Measurements from ENCODE around the gene ACTG1. TPM values are rescaled to one million over a fixed set of nuclear protein-coding genes. Genes with fewer than 3 reads are reported as not detected.

ACTG1 gene
- polyA plus RNA-seq, 1 of the 3 experiments (the other 2 are of a cell fraction), result 7,871 TPM

DNA sequence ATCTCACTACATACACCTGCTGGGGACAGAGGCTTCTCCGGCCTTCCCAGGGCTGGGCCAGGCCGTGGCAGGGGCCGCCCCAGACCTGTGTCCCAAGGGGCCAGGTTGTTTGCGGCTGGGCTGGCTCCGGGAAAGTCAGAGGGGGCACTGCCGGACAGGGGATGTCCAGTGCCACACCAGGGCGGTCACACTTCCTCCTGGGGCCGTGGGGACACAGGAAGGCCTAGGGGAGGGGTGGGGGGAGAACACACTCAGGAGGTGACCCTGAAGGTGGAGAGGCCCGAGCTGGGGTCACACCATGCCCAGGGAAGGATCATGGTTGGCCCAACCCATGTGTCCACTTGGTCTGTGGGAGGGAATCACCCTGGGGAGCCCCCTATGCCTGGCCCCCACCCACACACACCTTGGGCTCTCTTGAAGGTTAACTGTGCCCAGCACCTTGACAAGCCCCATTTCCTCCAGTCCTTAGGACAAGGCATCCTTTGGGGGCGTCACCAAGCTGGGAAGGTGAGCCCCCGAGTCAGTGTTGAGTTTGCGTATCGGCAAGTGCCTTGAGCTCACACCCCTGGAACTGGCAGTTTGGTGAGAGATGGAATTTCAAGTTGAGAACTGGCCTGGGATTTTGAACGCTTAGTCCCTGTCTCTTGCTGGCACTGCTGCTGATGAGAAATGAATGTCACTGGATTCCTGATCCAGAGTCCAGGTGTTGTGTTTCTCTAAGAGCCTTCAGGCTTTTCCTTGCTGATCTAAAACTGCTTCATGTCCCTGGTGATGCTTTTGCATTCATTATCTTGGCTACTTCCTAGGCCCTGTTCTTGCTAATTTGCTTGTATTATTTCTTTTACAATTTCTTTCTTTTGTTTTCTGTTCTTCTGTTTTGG is 7.7 kb upstream of the ACTG1 start:
- Histone ChIP-seq H3K36me3 (replicated peaks in 1 of 2; ENCODE audit: control insufficient read depth in 1 of 2, insufficient read depth in 2 of 2, low read length in 1 of 2) (peaks cover 3% of the 10 kb centered on the region in 2 experiments), H3K4me2 (no peak overlapping the region), H3F3A (replicated peaks; ENCODE audit: insufficient read depth) (peaks cover 34% of the 10 kb centered on the region), H2AFZ (ENCODE audit: low read depth) (no peak overlapping the region), H3K27ac (ENCODE audit: low read depth in 2 of 2, low read length in 1 of 2) (no peak overlapping the region), H3K9me3 (no peaks in the 10 kb centered on the region), H3K4me3 (ENCODE audit: low read depth in 2 of 2, low read length in 1 of 2) (no peak overlapping the region), H3K4me1 (ENCODE audit: control insufficient read depth in 1 of 2, insufficient read depth in 2 of 2, low read depth in 1 of 2, low read length in 1 of 2) (peaks cover 17 to 35% of the 10 kb centered on the region in 2 experiments; a peak in 3 of 4 replicates), H3K27me3 (ENCODE audit: insufficient read depth) (no peaks in the 10 kb centered on the region), H3K79me2 (ENCODE audit: insufficient read depth) (peaks cover 60% of the 10 kb centered on the region), H3K9ac (no peak overlapping the region), H3K9me2 (no peaks in the 10 kb centered on the region), H4K20me1 (ENCODE audit: insufficient read depth) (peaks cover 45% of the 10 kb centered on the region)
- ChIA-PET CTCF (interaction anchor here (1.7 kb wide), 1 partner anchor 36 kb away, joined by 8 read pairs; no protein-coding TSS in a partner anchor), POLR2A (no interaction called here)
- 94% methylated on average over 9 of the region's 14 CpGs for WGBS (ENCODE audit: low lambda C conversion rate)
- TF ChIP-seq EP300 (IDR thresholded peaks at IDR 0.05; ENCODE audit: borderline replicate concordance in 1 of 2, low read depth in 1 of 2, low read length in 1 of 2) (no peak), FOXM1 (IDR thresholded peaks at IDR 0.05; ENCODE audit: low read depth) (no peak), FOXJ3 (CRISPR knock-in tag; IDR thresholded peaks at IDR 0.05) (no peak)
- DNase-seq, result no peak

DNA sequence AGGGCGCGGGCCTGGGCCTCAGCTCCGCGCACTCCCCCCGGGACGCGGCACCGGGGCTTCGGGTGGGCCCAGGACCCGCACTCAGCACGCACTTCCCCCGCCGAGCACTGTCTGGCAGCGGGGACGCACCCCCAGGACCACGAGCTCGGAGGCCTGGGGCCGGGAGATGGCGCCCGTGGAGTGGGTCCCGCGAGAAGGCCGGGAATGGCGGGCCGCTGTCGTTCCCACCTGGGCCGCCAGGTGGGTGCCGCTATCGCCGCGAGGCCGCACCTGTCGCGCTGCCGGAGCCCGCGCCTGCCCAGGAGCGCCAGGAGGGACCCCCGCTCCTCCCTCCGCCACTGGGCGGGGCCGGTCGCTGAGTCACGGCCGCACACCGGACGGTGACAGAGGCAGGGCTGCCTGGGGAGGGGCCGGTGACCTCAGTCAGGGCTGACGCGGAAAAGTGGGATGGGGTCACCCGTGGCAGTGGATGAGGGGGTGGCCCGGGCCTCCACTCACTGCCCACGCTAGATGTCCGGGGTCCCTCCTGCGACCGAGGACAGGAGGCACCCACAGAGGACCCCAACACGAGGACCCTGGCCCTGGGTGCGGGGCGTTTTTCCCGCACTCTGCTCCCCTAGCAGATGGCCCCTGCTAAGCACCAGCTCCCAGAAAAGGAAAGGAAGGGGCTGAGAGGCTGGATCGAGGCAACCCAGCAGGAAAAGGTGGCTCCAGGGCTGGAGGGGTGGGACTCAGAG is 6.9 kb upstream of the ACTG1 start:
- Histone ChIP-seq H3K4me1 (ENCODE audit: control insufficient read depth in 1 of 2, insufficient read depth in 2 of 2, low read depth in 1 of 2, low read length in 1 of 2) (peaks cover 17 to 36% of the 10 kb centered on the region in 2 experiments; a peak in 3 of 4 replicates), H3K4me3 (ENCODE audit: low read depth in 2 of 2, low read length in 1 of 2) (no peak overlapping the region), H3K79me2 (ENCODE audit: insufficient read depth) (peaks cover 63% of the 10 kb centered on the region), H2AFZ (ENCODE audit: low read depth) (no peak overlapping the region), H3K9ac (no peak overlapping the region), H3K4me2 (no peak overlapping the region), H3K27me3 (ENCODE audit: insufficient read depth) (no peaks in the 10 kb centered on the region), H3K36me3 (replicated peaks in 1 of 2; ENCODE audit: control insufficient read depth in 1 of 2, insufficient read depth in 2 of 2, low read length in 1 of 2) (peaks cover 3% of the 10 kb centered on the region in 2 experiments), H3K9me2 (no peaks in the 10 kb centered on the region), H3K27ac (ENCODE audit: low read depth in 2 of 2, low read length in 1 of 2) (no peak overlapping the region), H3K9me3 (no peaks in the 10 kb centered on the region), H4K20me1 (ENCODE audit: insufficient read depth) (peaks cover 45% of the 10 kb centered on the region), H3F3A (replicated peaks; ENCODE audit: insufficient read depth) (peaks cover 33% of the 10 kb centered on the region)
- 88% methylated on average over 30 of the region's 61 CpGs for WGBS (ENCODE audit: low lambda C conversion rate)
- TF ChIP-seq USF1 (IDR thresholded peaks at IDR 0.05; ENCODE audit: borderline replicate concordance, low read depth), result no peak
- TF ChIP-seq, protein P1, sequence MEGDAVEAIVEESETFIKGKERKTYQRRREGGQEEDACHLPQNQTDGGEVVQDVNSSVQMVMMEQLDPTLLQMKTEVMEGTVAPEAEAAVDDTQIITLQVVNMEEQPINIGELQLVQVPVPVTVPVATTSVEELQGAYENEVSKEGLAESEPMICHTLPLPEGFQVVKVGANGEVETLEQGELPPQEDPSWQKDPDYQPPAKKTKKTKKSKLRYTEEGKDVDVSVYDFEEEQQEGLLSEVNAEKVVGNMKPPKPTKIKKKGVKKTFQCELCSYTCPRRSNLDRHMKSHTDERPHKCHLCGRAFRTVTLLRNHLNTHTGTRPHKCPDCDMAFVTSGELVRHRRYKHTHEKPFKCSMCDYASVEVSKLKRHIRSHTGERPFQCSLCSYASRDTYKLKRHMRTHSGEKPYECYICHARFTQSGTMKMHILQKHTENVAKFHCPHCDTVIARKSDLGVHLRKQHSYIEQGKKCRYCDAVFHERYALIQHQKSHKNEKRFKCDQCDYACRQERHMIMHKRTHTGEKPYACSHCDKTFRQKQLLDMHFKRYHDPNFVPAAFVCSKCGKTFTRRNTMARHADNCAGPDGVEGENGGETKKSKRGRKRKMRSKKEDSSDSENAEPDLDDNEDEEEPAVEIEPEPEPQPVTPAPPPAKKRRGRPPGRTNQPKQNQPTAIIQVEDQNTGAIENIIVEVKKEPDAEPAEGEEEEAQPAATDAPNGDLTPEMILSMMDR (IDR thresholded peaks at IDR 0.05), result no peak
- TF ChIP-seq FOXM1 (IDR thresholded peaks at IDR 0.05; ENCODE audit: low read depth), result no peak
- TF ChIP-seq TCF12 (IDR thresholded peaks at IDR 0.05), result no peak
- no peak for TF ChIP-seq GABPA (IDR thresholded peaks at IDR 0.05; ENCODE audit: low read depth)
- no peak for TF ChIP-seq RAD21 (IDR thresholded peaks at IDR 0.05; ENCODE audit: low read length)
- no peak for TF ChIP-seq FOSL2 (IDR thresholded peaks at IDR 0.05; ENCODE audit: borderline replicate concordance, low read depth)
- CTCF ChIA-PET, result interaction anchor here (1.2 to 1.9 kb wide), 5 partner anchors 11 to 217 kb away, joined by 3 to 8 read pairs (median 6); no protein-coding TSS in a partner anchor
- DNase-seq, result no peak
- POLR2A ChIA-PET, result no interaction called here

All from SK-N-SH (cell line).